OCI-LY3 (cell line): ENCODE results near the gene SDR42E1.

ENCODE experiments used
- H2AFZ ChIP-seq: fragments of 200-600, 300-600 bp; shearing (Covaris generic); 2 replicates; pipeline ENCODE4 v1.6.0; 2014; ENCODE audit warnings: antibody characterized with exemption, low read depth, low read length
- H3K27ac ChIP-seq: fragments of 200-600, 300-600 bp; sonication (generic); 2 replicates; pipeline ENCODE4 v1.5.1; 2014; ENCODE audit warnings: mild to moderate bottlenecking, low read length, moderate library complexity, mixed read lengths
- H3K27me3 ChIP-seq: fragments of 200-600, 300-600 bp; sonication (generic); 2 replicates; pipeline ENCODE4 v1.6.1; 2014; ENCODE audit warnings: low read depth, low read length, mixed read lengths
- H3K36me3 ChIP-seq: fragments of 200-600, 300-600 bp; sonication (generic); replicated peaks from 2 replicates; pipeline ENCODE3; 2014; ENCODE audit warnings: low read depth, low read length, mixed read lengths
- H3K4me1 ChIP-seq: fragments of 300-600, 200-600 bp; sonication (generic); 2 replicates; pipeline ENCODE4 v1.6.1; 2014; ENCODE audit warnings: low read length, mixed read lengths
- H3K4me2 ChIP-seq: fragments of 200-600, 300-600 bp; sonication (generic); 2 replicates; pipeline ENCODE4 v1.6.1; 2014; ENCODE audit warnings: low read length, mixed read lengths
- H3K4me3 ChIP-seq: fragments of 300-600, 200-600 bp; sonication (generic); 2 replicates; pipeline ENCODE4 v1.5.1; 2014; ENCODE audit warnings: antibody characterized with exemption, mild to moderate bottlenecking, low read length, moderate library complexity
- H3K79me2 ChIP-seq: fragments of 300-600, 200-600 bp; shearing (Covaris generic); 2 replicates; pipeline ENCODE4 v1.6.1; 2014; ENCODE audit warnings: mild to moderate bottlenecking, low read length, mixed read lengths
- H3K9ac ChIP-seq: fragments of 300-600, 200-600 bp; shearing (Covaris generic); 2 replicates; pipeline ENCODE4 v1.6.0; 2014; ENCODE audit warnings: mild to moderate bottlenecking, low read length, moderate library complexity
- H3K9me3 ChIP-seq: fragments of 200-600, 300-600 bp; shearing (Covaris generic); 2 replicates; pipeline ENCODE4 v1.6.1; 2014; ENCODE audit warnings: low read length, mixed read lengths; ENCODE audit not compliant: insufficient read depth
- H4K20me1 ChIP-seq: fragments of 200-600, 300-600 bp; sonication (generic); 2 replicates; pipeline ENCODE4 v1.6.1; 2016; ENCODE audit warnings: low read length, mixed read lengths; ENCODE audit not compliant: insufficient read depth
- CTCF ChIP-seq: fragments of 200-600, 300-600 bp; sonication (generic); IDR thresholded peaks from 2 replicates; pipeline ENCODE4 v1.5.1; 2014; ENCODE audit warnings: antibody characterized with exemption, low read length, low read depth
- EZH2phosphoT487 ChIP-seq: fragments of 200-600 bp; shearing (Covaris generic); IDR thresholded peaks from 2 replicates; pipeline ENCODE4 v1.6.1; 2018; ENCODE audit warnings: antibody characterized with exemption, mixed run types, low read depth

Gene SDR42E1

GRCh38 chr16:82040296-82040695 lies 29.0 kb upstream of the SDR42E1 start:
- no peaks in the 10 kb centered on the region for H3K9me3 ChIP-seq
- no peak for TF ChIP-seq CTCF
- no peak for TF ChIP-seq EZH2phosphoT487
- H3K4me3 ChIP-seq: no peak overlapping the region
- peaks cover 51% of the 10 kb centered on the region for H3K27me3 ChIP-seq
- no peaks in the 10 kb centered on the region for H3K4me1 ChIP-seq
- H3K27ac ChIP-seq: no peak overlapping the region
- H3K79me2 ChIP-seq: no peaks in the 10 kb centered on the region
- no peak overlapping the region for H3K9ac ChIP-seq
- no peak overlapping the region for H3K4me2 ChIP-seq
- no peaks in the 10 kb centered on the region for H3K36me3 ChIP-seq
- H2AFZ ChIP-seq: no peak overlapping the region
- no peaks in the 10 kb centered on the region for H4K20me1 ChIP-seq

GRCh38 chr16:82037666-82038065 lies 26.4 kb upstream of the SDR42E1 start:
- Histone ChIP-seq H3K27ac (no peak overlapping the region), H3K9ac (no peak overlapping the region), H3K27me3 (peaks cover 68% of the 10 kb centered on the region), H3K79me2 (no peaks in the 10 kb centered on the region), H3K9me3 (no peaks in the 10 kb centered on the region), H3K4me1 (no peaks in the 10 kb centered on the region), H2AFZ (no peak overlapping the region), H3K4me2 (no peak overlapping the region), H4K20me1 (no peaks in the 10 kb centered on the region), H3K4me3 (no peak overlapping the region), H3K36me3 (no peaks in the 10 kb centered on the region)
- TF ChIP-seq CTCF (no peak), EZH2phosphoT487 (no peak)

- Histone ChIP-seq H3K4me2 (no peak overlapping the region), H2AFZ (no peak overlapping the region), H3K4me1 (no peaks in the 10 kb centered on the region), H4K20me1 (no peaks in the 10 kb centered on the region), H3K79me2 (no peaks in the 10 kb centered on the region), H3K27ac (no peak overlapping the region), H3K9ac (no peak overlapping the region), H3K4me3 (no peak overlapping the region), H3K27me3 (peaks cover 70% of the 10 kb centered on the region), H3K9me3 (no peaks in the 10 kb centered on the region), H3K36me3 (no peaks in the 10 kb centered on the region)
- no peak for TF ChIP-seq EZH2phosphoT487
Measured at GRCh38 chr16:82037251-82037650, 26.0 kb upstream of the SDR42E1 start.

- H3K4me1 ChIP-seq: no peaks in the 10 kb centered on the region
- no peaks in the 10 kb centered on the region for H3K79me2 ChIP-seq
- H3K27me3 ChIP-seq: peaks cover 60% of the 10 kb centered on the region
- H3K9ac ChIP-seq: no peak within 1 kb of the TSS
- H3K36me3 ChIP-seq: no peaks in the 10 kb centered on the region
- H4K20me1 ChIP-seq: no peaks in the 10 kb centered on the region
- H3K4me2 ChIP-seq: no peak within 1 kb of the TSS
- H2AFZ ChIP-seq: no peak within 1 kb of the TSS
- no peak for TF ChIP-seq EZH2phosphoT487
- TF ChIP-seq CTCF: no peak
- no peaks in the 10 kb centered on the region for H3K9me3 ChIP-seq
- H3K27ac ChIP-seq: no peak within 1 kb of the TSS
- no peak within 1 kb of the TSS for H3K4me3 ChIP-seq
Measured at GRCh38 chr16:82034981-82035612, 23.8 kb upstream of the SDR42E1 start, which contains the start of gene HSD17B2. Gene HSD17B2, plus strand, starts transcription at chr16:82035253. Its CDS starts 172 bp downstream, at chr16:82035425.
